Measurements from ENCODE around the gene SLC31A2. TPM values are rescaled to one million over a fixed set of nuclear protein-coding genes. Genes with fewer than 3 reads are reported as not detected.

The SLC31A2 gene
- total RNA-seq, 1 experiment from 2014 or later: 4.7 TPM

GRCh38 chr9:113153599-113153998 lies 2.8 kb downstream of the SLC31A2 start:
- BruUV-seq (replicated peaks): no TSS peak
- Histone ChIP-seq H3K4me2 (ENCODE audit: low read length) (no peak overlapping the region), H3K27me3 (ENCODE audit: insufficient read depth, low read length) (no peaks in the 10 kb centered on the region), H3K27ac (ENCODE audit: low read depth, low read length) (no peak overlapping the region), H3K9me3 (ENCODE audit: control insufficient read depth in 1 of 2, insufficient read depth in 1 of 2, low read depth in 1 of 2, low read length in 2 of 2) (no peaks in the 10 kb centered on the region), H3K9me2 (ENCODE audit: insufficient read depth) (no peaks in the 10 kb centered on the region), H3K9ac (ENCODE audit: low read length) (no peak overlapping the region), H3K36me3 (ENCODE audit: control insufficient read depth in 1 of 2, insufficient read depth in 2 of 2, low read length in 2 of 2) (no peaks in the 10 kb centered on the region; a peak in 1 of 4 replicates), H3K4me3 (replicated peaks in 1 of 2; ENCODE audit: low read depth in 1 of 2, low read length in 2 of 2) (no peak overlapping the region), H3K4me1 (ENCODE audit: control insufficient read depth in 1 of 2, insufficient read depth in 2 of 2, low read length in 2 of 2) (peaks cover 11 to 23% of the 10 kb centered on the region in 2 experiments; a peak in 3 of 4 replicates), H4K20me1 (ENCODE audit: insufficient read depth) (no peaks in the 10 kb centered on the region), H2AFZ (ENCODE audit: low read depth, low read length, poor library complexity, severe bottlenecking) (no peak overlapping the region), H3K79me2 (ENCODE audit: insufficient read depth, low read length) (no peaks in the 10 kb centered on the region)
- intact Hi-C loops (cut with micrococcal nuclease): loop anchor here (5.0 kb wide), 1 partner anchor 69 kb away; the partner anchor contains the start of genes FKBP15 and SLC31A1
- ChIA-PET RAD21 (ENCODE audit: low non-redundant PET in 1 of 2, low total read pairs in 2 of 2, uncharacterized antibody in 2 of 2, unreplicated experiment in 2 of 2) (no interaction called here), POLR2A (no interaction called here), CTCF (no interaction called here)
- ATAC-seq: no peak
- no peak for DNase-seq (ENCODE audit: low read depth, low spot score)
- TF ChIP-seq EZH2 (IDR thresholded peaks at IDR 0.05) (no peak), RAD21 (IDR thresholded peaks at IDR 0.05; ENCODE audit: low read depth) (no peak), TCF7L2 (IDR thresholded peaks at IDR 0.05; ENCODE audit: borderline replicate concordance, extremely low read depth, insufficient read depth, insufficient read length) (no peak), ELF1 (IDR thresholded peaks at IDR 0.05; ENCODE audit: borderline replicate concordance, low read depth) (no peak), ZNF274 (IDR thresholded peaks at IDR 0.05; ENCODE audit: low read depth, low read length) (no peak), SRF (IDR thresholded peaks at IDR 0.05; ENCODE audit: low read depth) (no peak), SIN3A (IDR thresholded peaks at IDR 0.05; ENCODE audit: low read depth) (no peak), FOSL1 (IDR thresholded peaks at IDR 0.05; ENCODE audit: low read depth) (no peak)

GRCh38 chr9:113154471-113154870 lies 3.7 kb downstream of the SLC31A2 start:
- no peaks in the 10 kb centered on the region for H4K20me1 ChIP-seq (ENCODE audit: insufficient read depth)
- no peak overlapping the region for H3K4me3 ChIP-seq (replicated peaks in 1 of 2; ENCODE audit: low read depth in 1 of 2, low read length in 2 of 2)
- no peak overlapping the region for H3K4me2 ChIP-seq (ENCODE audit: low read length)
- no peak for ATAC-seq
- no peak for TF ChIP-seq ZFX (IDR thresholded peaks at IDR 0.05)
- no peak for TF ChIP-seq POLR2A (IDR thresholded peaks at IDR 0.05; ENCODE audit: borderline replicate concordance, extremely low read depth, insufficient read depth, insufficient read length)
- TF ChIP-seq ELF1 (IDR thresholded peaks at IDR 0.05; ENCODE audit: borderline replicate concordance, low read depth): no peak
- TF ChIP-seq SRF (IDR thresholded peaks at IDR 0.05; ENCODE audit: low read depth): no peak
- no peak for TF ChIP-seq EZH2phosphoT487 (IDR thresholded peaks at IDR 0.05; ENCODE audit: borderline replicate concordance)
- TF ChIP-seq SIN3A (IDR thresholded peaks at IDR 0.05; ENCODE audit: low read depth): no peak
- TF ChIP-seq TCF7L2 (IDR thresholded peaks at IDR 0.05; ENCODE audit: borderline replicate concordance, extremely low read depth, insufficient read depth, insufficient read length): no peak
- TF ChIP-seq ZNF274 (IDR thresholded peaks at IDR 0.05; ENCODE audit: low read depth, low read length): no peak
- no peak for TF ChIP-seq CTCF (IDR thresholded peaks at IDR 0.05 in 2 of 3, conservative IDR thresholded peaks at IDR 0.05 in 1 of 3; ENCODE audit: borderline replicate concordance in 1 of 3, insufficient read depth in 1 of 3, low read depth in 2 of 3, low read length in 2 of 3)
- no peak for TF ChIP-seq POLR2AphosphoS5 (IDR thresholded peaks at IDR 0.05; ENCODE audit: low read depth, low read length)
- TF ChIP-seq EZH2 (IDR thresholded peaks at IDR 0.05): no peak
- no peak for TF ChIP-seq YY1 (IDR thresholded peaks at IDR 0.05; ENCODE audit: extremely low read depth, insufficient replicate concordance, low read depth, low read length)
- no peaks in the 10 kb centered on the region for H3K9me3 ChIP-seq (ENCODE audit: control insufficient read depth in 1 of 2, insufficient read depth in 1 of 2, low read depth in 1 of 2, low read length in 2 of 2)
- peaks cover 11 to 23% of the 10 kb centered on the region in 2 experiments; a peak in 3 of 4 replicates for H3K4me1 ChIP-seq (ENCODE audit: control insufficient read depth in 1 of 2, insufficient read depth in 2 of 2, low read length in 2 of 2)
- no peaks in the 10 kb centered on the region for H3K27me3 ChIP-seq (ENCODE audit: insufficient read depth, low read length)
- no peaks in the 10 kb centered on the region; a peak in 1 of 4 replicates for H3K36me3 ChIP-seq (ENCODE audit: control insufficient read depth in 1 of 2, insufficient read depth in 2 of 2, low read length in 2 of 2)
- no peak for DNase-seq (ENCODE audit: low read depth, low spot score)
- H3K9me2 ChIP-seq (ENCODE audit: insufficient read depth): no peaks in the 10 kb centered on the region
- intact Hi-C loops (cut with micrococcal nuclease): loop anchor here (5.0 kb wide), 1 partner anchor 68 kb away; the partner anchor contains the start of genes FKBP15 and SLC31A1
- H3K27ac ChIP-seq (ENCODE audit: low read depth, low read length): no peak overlapping the region
- POLR2A ChIA-PET: no interaction called here
- H3K9ac ChIP-seq (ENCODE audit: low read length): no peak overlapping the region
- no peak overlapping the region for H2AFZ ChIP-seq (ENCODE audit: low read depth, low read length, poor library complexity, severe bottlenecking)
- H3K79me2 ChIP-seq (ENCODE audit: insufficient read depth, low read length): no peaks in the 10 kb centered on the region
- CTCF ChIA-PET: no interaction called here
- no TSS peak for BruUV-seq (replicated peaks)
- RAD21 ChIA-PET (ENCODE audit: low non-redundant PET in 1 of 2, low total read pairs in 2 of 2, uncharacterized antibody in 2 of 2, unreplicated experiment in 2 of 2): no interaction called here
